IPS-15b (cell line): ENCODE results near the gene ERGIC3.

Experiments
- H3K27me3 ChIP-seq: one replicate; pipeline ENCODE4 v1.6.1; 2013; ENCODE audit warnings: low read length; ENCODE audit not compliant: control insufficient read depth, insufficient read depth
- H3K36me3 ChIP-seq: one replicate; pipeline ENCODE4 v1.6.1; 2013; ENCODE audit warnings: low read length; ENCODE audit not compliant: control insufficient read depth, insufficient read depth
- H3K4me1 ChIP-seq: one replicate; pipeline ENCODE4 v1.6.1; 2013; ENCODE audit warnings: mild to moderate bottlenecking, low read length; ENCODE audit not compliant: control insufficient read depth, insufficient read depth
- H3K4me3 ChIP-seq: one replicate; pipeline ENCODE4 v1.5.1; 2013; ENCODE audit warnings: low read depth, low read length
- H3K9ac ChIP-seq: one replicate; pipeline ENCODE4 v1.6.1; 2013; ENCODE audit warnings: low read depth, mild to moderate bottlenecking, low read length
- H3K9me3 ChIP-seq: one replicate; pipeline ENCODE4 v1.6.1; 2013; ENCODE audit warnings: mild to moderate bottlenecking, low read length; ENCODE audit not compliant: control insufficient read depth, insufficient read depth

The ERGIC3 gene

GRCh38 chr20:35586751-35587425, 45.0 kb downstream of the ERGIC3 start:
- H3K9me3 ChIP-seq: no peaks in the 10 kb centered on the region
- H3K27me3 ChIP-seq: no peaks in the 10 kb centered on the region

DNA sequence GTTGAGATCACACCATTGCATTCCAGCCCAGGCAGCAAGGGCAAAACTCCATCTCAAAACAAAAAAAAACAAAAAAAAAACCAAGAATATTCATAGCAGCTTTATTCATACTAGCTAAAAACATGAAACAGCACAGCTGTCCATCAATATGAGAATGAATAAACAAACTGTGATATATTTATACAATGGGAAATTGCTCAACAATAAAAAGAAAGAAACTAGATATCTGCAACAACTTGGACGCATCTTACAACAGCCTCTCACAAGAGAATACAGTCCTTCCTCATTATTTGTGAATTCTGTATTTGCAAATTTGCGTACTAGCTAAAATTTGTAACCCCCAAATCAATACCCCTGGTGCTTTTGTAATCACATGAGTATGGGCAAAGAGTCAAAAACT, 45.6 kb downstream of the ERGIC3 start:
- Histone ChIP-seq H3K27me3 (no peaks in the 10 kb centered on the region), H3K4me1 (no peaks in the 10 kb centered on the region), H3K9me3 (no peaks in the 10 kb centered on the region), H3K36me3 (no peaks in the 10 kb centered on the region), H3K4me3 (no peak overlapping the region), H3K9ac (no peak overlapping the region)

More at GRCh38 chr20:35586751-35587425, 45.0 kb downstream of the ERGIC3 start:
- Histone ChIP-seq H3K9ac (no peak overlapping the region), H3K36me3 (no peaks in the 10 kb centered on the region), H3K4me3 (no peak overlapping the region), H3K4me1 (no peaks in the 10 kb centered on the region)

- Histone ChIP-seq H3K4me1 (no peaks in the 10 kb centered on the region), H3K36me3 (no peaks in the 10 kb centered on the region), H3K9ac (no peak overlapping the region)
Measured at GRCh38 chr20:35588397-35588796, 46.5 kb downstream of the ERGIC3 start.

GRCh38 chr20:35592339-35592974, 50.6 kb downstream of the ERGIC3 start:
- Histone ChIP-seq H3K4me1 (no peaks in the 10 kb centered on the region), H3K9ac (no peak overlapping the region), H3K36me3 (no peaks in the 10 kb centered on the region)

More at GRCh38 chr20:35588397-35588796, 46.5 kb downstream of the ERGIC3 start:
- H3K9me3 ChIP-seq: no peaks in the 10 kb centered on the region
- no peaks in the 10 kb centered on the region for H3K27me3 ChIP-seq
- no peak overlapping the region for H3K4me3 ChIP-seq

DNA sequence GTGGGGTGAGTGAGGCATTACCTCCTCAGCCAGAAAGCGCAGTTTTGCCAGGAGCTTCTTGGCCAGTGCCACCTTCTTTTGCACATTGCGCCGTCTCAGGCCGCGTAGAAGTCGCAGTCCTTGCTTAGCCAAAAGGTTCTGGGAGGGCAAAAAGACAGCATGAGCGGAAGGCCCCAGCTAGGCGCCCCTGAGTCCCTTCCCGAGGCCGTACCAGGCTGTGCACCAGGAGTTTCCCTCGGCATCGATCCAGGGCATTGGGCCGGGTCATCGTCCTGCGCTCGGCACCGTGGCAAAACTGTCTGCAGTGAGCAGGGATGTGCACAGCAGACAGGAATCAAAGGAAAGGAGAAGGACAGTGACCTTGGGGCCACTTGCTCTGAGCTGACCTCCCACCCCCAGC, 53.6 kb downstream of the ERGIC3 start:
- H3K9ac ChIP-seq: no peak overlapping the region

More at GRCh38 chr20:35592339-35592974, 50.6 kb downstream of the ERGIC3 start:
- Histone ChIP-seq H3K4me3 (no peak overlapping the region), H3K27me3 (no peaks in the 10 kb centered on the region), H3K9me3 (no peaks in the 10 kb centered on the region)

GRCh38 chr20:35595901-35596300, 54.0 kb downstream of the ERGIC3 start:
- Histone ChIP-seq H3K27me3 (peaks cover 14% of the 10 kb centered on the region), H3K4me3 (no peak overlapping the region), H3K4me1 (no peaks in the 10 kb centered on the region), H3K36me3 (no peaks in the 10 kb centered on the region), H3K9me3 (no peaks in the 10 kb centered on the region), H3K9ac (no peak overlapping the region)

More for the DNA sequence above, 53.6 kb downstream of the ERGIC3 start:
- H3K4me1 ChIP-seq: no peaks in the 10 kb centered on the region
- peaks cover 11% of the 10 kb centered on the region for H3K27me3 ChIP-seq
- no peak overlapping the region for H3K4me3 ChIP-seq
- no peaks in the 10 kb centered on the region for H3K9me3 ChIP-seq
- no peaks in the 10 kb centered on the region for H3K36me3 ChIP-seq

GRCh38 chr20:35597186-35597585, 55.3 kb downstream of the ERGIC3 start:
- no peaks in the 10 kb centered on the region for H3K36me3 ChIP-seq
- H3K4me1 ChIP-seq: no peaks in the 10 kb centered on the region
- H3K9ac ChIP-seq: no peak overlapping the region
- H3K27me3 ChIP-seq: peaks cover 21% of the 10 kb centered on the region
- H3K9me3 ChIP-seq: no peaks in the 10 kb centered on the region
- H3K4me3 ChIP-seq: no peak overlapping the region

- no peak overlapping the region for H3K9ac ChIP-seq
Measured at GRCh38 chr20:35598476-35598875, 56.6 kb downstream of the ERGIC3 start.

DNA sequence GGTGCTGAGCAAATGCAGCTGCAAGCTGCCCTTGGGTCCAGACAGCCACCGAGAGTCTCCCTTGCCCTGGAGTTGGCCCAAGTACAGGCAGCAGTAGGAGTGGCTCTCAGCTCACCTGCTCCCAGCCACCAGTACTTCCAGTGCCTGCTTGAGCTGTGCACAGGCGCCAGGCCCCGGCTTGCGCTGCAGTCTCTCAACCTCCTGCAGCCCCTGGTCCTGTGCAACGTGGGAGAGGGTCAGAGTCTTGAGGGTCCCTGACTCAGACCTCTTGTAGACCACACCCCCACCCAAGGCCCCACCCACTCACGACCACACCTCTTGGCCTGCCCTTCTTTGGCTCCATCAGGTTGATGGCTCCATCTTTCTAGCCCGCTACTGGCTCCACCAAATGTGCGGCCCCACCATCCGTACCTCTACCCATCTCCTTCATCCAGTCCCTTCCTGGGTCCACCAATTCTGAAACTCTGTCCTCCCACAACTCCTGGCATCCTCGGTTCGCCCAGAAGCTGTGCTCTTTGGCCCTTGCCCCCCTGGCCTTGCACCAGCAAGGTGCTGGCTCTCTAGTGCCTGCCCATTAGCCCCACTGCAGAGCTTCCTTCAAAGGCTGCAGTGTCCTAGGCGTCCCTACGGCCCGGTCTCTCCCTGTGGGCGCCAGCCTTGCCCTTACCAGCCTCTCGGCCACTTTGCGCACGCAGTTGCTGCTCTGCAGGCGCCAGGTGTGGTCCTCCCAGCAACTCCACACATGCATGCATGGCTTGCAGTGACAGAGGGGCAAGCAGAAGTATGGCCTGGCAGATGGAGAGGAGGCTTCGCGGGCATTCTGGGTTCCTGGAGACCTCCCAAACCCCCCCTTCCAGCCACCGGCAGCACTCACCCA, 57.3 kb downstream of the ERGIC3 start:
- H3K9ac ChIP-seq: no peak overlapping the region
- H3K4me3 ChIP-seq: no peak overlapping the region
- H3K36me3 ChIP-seq: no peaks in the 10 kb centered on the region
- no peaks in the 10 kb centered on the region for H3K9me3 ChIP-seq
- H3K27me3 ChIP-seq: peaks cover 36% of the 10 kb centered on the region
- H3K4me1 ChIP-seq: no peaks in the 10 kb centered on the region

More at GRCh38 chr20:35598476-35598875, 56.6 kb downstream of the ERGIC3 start:
- Histone ChIP-seq H3K36me3 (no peaks in the 10 kb centered on the region), H3K4me1 (no peaks in the 10 kb centered on the region), H3K27me3 (peaks cover 34% of the 10 kb centered on the region), H3K9me3 (no peaks in the 10 kb centered on the region), H3K4me3 (no peak overlapping the region)

- H3K36me3 ChIP-seq: no peaks in the 10 kb centered on the region
Measured at GRCh38 chr20:35599776-35600120, 57.9 kb downstream of the ERGIC3 start.

GRCh38 chr20:35600176-35600992, 58.5 kb downstream of the ERGIC3 start:
- no peak overlapping the region for H3K9ac ChIP-seq
- H3K27me3 ChIP-seq: peaks cover 36% of the 10 kb centered on the region
- no peaks in the 10 kb centered on the region for H3K9me3 ChIP-seq
- H3K36me3 ChIP-seq: no peaks in the 10 kb centered on the region
- no peaks in the 10 kb centered on the region for H3K4me1 ChIP-seq
- peak overlapping the region; percentile 71 for H3K4me3 ChIP-seq

More at GRCh38 chr20:35599776-35600120, 57.9 kb downstream of the ERGIC3 start:
- peaks cover 36% of the 10 kb centered on the region for H3K27me3 ChIP-seq
- no peak overlapping the region for H3K9ac ChIP-seq
- no peaks in the 10 kb centered on the region for H3K4me1 ChIP-seq
- no peak overlapping the region for H3K4me3 ChIP-seq
- no peaks in the 10 kb centered on the region for H3K9me3 ChIP-seq
